ENCODE measurements around the gene RBM28.

Gene RBM28, protein sequence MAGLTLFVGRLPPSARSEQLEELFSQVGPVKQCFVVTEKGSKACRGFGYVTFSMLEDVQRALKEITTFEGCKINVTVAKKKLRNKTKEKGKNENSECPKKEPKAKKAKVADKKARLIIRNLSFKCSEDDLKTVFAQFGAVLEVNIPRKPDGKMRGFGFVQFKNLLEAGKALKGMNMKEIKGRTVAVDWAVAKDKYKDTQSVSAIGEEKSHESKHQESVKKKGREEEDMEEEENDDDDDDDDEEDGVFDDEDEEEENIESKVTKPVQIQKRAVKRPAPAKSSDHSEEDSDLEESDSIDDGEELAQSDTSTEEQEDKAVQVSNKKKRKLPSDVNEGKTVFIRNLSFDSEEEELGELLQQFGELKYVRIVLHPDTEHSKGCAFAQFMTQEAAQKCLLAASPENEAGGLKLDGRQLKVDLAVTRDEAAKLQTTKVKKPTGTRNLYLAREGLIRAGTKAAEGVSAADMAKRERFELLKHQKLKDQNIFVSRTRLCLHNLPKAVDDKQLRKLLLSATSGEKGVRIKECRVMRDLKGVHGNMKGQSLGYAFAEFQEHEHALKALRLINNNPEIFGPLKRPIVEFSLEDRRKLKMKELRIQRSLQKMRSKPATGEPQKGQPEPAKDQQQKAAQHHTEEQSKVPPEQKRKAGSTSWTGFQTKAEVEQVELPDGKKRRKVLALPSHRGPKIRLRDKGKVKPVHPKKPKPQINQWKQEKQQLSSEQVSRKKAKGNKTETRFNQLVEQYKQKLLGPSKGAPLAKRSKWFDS

DNA sequence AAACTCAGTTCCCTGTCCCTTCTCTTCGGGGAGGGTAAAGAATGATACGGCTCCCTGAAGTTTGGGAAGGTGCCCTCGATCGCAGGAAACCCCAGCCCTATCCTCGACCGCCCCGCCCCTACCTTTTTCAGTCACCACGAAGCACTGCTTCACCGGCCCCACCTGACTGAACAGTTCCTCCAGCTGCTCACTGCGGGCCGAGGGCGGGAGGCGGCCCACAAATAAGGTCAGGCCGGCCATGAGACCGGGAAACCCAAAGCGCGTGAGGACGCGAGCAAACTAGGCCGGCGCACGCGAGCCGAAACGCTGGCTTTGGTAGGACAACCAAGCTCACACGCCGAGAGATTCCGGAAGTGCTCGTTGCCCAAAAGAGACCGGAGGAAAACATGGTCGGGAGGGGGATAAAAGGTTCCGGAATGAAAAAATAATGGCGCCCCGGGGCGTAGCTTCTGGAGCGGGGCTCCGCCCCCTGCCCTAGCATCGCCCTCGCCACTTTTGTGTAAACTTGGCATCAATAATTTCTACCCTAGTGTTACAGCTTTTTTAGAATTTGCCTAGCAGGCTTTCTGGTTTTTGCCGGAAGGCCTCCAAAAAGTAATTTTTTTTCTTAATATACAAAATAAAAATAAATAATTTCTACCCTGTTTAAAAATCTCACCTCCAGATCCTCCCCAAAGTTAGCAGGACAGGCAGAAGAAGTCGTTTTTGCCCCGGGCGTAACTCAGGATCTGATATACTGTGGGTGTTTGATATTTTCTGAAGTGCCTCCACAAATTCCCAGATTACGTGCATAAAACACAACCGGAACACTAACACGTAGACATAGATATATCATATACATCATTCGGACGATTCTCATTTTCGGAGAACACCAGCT lies at the start of gene RBM28:
TSS of gene RBM28 (minus strand) at position 355 of the 877 bp plus-strand sequence. CDS start at position 240, 115 bp downstream.
- peak; percentile 83 for DNase-seq (ENCODE audit: low read depth)

DNA sequence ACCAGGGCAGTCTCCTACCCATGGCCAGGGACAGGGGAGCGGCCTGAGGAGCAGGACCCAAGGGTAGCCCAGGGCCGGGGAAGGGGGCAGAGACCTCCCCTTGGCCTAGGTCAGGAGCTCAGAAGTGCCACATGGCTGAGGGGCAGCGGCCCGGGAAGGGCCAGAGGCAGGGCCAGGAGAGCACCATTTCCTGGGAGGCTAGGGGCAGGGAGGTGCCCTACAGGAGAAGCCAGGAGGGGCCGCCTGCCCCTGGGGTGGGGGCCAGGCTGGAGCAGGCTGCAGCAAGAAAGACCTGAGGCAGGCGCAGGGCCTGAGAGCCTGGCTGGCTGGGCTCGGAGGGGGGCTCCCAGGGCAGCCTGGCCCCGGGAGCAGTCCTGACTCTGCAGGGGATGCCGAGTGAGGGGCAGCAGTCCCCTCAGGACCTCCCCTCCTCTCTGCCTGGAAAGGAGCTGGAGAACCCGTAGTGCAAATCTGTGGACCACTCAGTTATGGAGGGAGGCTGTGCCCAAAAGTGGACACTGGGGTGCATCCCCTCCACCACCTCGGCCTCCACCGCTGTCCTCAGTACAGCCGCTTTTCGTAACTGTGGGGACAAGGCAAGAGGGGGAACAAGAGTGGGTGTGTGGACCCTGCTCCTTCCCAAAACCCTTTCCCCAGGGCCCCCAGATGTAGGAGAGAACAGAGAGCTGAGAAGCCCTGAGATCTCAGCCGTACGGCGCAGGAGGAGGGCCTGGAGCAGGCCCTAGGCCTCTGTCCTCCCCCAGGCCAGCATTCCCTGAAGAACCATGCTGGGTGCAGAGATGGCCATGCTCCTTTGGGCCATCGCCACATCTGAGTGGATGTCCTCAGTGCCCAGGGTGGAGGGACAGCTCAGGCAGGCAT lies 49.0 kb upstream of the RBM28 start:
- no peak for DNase-seq (ENCODE audit: low read depth)

DNA sequence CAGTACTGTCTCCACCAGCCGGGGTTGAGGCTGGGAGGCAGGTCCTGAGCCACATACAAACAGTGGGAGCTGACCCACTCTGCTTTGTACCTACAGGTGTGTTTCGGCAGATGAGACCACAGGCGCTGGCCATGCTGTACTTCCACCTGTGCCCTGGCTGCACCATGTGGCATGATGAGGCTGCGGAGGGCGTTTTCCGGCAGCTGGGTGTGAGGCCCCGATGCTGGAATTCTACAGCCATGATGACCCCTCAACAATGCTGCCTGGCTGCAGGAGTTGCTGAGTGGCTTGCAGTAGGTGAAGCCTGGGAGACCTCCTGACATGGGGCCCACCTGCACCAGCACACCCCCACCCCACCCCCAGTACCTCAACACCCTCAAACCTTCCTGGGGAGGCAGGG lies 48.1 kb upstream of the RBM28 start:
- DNase-seq (ENCODE audit: low read depth), result no peak

DNA sequence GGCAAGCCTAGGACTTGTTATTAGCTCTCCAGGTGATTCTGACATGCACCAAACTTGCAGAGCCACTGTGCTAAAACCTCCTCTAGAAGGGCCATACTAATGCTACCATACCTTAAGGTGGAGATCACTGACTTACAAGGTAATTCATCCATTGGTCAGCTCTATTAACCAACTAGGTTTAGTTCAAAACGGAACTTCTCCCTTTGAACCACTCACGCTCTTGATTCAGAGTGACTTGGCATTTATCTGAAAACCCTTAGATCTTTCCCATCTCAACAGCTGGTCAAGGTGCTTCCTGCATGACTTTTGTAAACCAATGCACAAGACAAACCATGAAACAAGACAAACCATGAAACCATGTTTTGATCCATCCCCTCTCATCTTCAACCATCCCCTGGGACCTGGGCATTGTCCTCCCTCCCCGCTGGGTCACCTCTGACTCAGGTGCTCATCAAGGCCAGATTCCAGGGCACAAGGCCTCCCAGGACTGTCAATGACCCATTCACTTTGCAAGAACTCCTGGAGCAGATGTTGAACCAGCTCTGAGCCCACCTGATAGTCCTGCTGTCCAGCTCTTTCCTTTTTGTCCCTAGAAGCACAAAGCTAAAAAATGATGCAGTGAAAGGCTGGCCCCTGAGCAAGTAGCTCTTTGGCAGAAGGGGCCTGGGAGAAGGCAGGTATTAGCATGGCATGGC lies 47.3 kb upstream of the RBM28 start:
- no peak for DNase-seq (ENCODE audit: low read depth)

DNA sequence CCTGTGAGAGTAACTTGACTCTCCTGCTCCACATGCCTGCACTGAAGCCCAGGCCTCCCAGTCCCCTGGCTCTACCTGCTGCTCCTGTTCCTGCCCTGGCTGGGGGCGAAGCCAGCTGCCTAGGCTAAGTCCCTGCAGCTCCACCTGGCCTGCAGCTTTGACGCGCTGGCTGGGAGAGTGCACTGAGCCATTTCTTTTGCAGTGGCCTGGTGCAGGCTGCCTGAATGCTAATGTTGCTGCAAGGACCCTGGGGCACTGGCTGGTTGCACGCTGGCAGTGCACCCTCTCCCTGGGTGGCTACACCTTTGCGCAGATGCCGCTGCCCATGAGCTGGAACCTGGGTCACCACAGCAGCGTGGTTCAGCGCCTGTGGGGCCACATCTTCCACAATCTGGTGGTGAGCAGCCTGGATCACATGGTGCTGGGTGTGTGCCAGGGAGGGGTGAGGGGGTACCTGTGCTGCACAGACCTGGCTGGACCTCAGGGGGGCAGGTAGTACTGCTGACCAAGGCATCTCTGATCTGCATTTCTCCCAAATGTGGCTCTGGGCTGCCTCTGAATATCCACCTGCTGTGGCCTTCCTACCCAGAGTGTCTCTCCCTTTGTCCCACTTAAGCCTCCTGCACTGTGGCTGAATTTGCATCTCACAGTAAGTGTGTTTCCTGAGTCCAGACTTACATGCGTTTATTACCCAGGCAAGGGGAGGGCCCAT lies 46.1 kb upstream of the RBM28 start:
- no peak for DNase-seq (ENCODE audit: low read depth)

DNA sequence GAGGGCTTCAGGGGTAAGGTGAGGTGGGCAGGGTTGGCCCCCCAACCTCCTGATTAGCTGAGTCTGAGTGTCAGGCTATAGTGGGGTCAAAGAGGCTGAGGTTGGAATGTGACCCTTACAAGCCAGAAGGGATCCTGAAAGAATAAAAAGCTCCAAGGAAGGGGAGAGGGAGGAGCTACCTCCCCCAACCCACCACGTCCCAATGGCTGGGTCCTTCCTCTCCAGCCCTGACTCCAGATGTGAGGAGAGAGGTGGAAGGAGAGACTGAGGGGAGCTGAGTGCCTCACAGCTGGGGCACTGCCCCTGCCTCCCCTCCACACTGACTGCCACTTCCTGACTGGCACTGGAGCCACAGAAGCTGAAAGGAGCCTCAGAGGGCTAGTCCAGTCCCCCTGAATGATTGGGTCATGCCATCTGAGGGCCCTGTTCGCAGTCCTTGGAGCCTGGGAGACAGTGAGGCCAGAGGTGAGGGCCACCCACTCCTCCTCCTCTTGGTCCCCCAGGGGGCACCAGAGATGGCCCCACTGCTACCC lies 45.4 kb upstream of the RBM28 start:
- DNase-seq (ENCODE audit: low read depth), result no peak

DNA sequence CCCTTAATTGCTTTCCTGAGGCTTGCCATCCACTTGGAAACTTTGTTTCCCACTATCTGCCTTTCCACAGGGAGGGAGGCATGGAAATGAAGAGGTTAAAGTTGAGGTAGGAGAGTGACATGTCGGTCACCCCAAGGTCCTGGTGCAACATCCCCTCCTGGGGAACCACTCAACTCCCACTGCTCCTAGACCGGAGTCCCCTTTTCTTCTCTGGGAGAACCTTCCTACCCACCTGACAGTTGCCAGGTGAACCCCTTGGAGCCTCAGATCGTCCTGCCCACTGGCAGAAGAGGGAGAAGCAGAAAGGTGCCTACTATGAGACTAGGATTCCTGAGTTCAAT lies 44.4 kb upstream of the RBM28 start:
- DNase-seq (ENCODE audit: low read depth), result no peak

DNA sequence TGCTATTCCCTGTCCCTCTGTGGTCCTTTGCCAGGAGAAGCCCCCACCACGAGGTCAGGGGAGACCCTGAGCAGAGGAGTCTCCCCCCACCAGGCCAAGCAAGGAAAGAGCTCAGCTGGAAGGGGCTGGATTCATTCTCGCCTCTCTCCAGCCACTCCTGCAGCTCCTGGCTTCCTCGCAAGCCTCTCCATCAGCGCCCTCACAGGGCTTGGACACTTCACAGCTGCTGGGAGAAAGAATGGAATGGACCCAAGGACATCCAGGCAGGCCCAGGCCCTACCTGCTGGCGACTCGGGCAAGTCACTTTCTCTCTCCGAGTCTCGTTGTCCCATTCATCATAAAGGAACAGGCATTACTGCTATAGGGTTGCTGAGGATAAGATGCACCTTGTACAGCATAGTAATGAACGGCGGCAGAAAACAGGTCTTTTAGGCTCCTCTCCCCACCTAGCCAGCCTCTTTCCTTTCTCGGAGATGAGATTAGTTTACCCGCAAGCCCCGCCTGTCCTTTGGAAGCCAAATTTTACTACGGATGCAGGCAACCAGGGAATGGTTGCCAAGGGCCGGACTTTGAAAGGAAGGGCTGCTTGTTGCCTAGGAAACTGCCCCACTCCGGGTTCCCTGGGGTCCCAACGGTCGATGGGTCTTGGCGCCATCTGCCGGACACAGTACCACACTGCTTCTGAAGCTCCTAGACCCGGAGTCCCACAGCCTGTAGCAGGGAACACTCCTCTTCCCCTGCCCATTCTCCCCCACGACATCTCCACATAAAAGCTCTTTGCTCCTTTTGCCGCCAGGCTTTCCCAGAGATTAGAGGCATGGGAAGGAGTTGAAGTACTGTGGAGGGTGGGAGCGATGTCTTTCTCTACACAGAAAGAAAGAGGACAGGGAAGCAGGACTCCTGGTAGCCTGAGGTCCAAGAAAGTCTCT lies 43.8 kb upstream of the RBM28 start:
- peak; percentile 55 for DNase-seq (ENCODE audit: low read depth)

DNA sequence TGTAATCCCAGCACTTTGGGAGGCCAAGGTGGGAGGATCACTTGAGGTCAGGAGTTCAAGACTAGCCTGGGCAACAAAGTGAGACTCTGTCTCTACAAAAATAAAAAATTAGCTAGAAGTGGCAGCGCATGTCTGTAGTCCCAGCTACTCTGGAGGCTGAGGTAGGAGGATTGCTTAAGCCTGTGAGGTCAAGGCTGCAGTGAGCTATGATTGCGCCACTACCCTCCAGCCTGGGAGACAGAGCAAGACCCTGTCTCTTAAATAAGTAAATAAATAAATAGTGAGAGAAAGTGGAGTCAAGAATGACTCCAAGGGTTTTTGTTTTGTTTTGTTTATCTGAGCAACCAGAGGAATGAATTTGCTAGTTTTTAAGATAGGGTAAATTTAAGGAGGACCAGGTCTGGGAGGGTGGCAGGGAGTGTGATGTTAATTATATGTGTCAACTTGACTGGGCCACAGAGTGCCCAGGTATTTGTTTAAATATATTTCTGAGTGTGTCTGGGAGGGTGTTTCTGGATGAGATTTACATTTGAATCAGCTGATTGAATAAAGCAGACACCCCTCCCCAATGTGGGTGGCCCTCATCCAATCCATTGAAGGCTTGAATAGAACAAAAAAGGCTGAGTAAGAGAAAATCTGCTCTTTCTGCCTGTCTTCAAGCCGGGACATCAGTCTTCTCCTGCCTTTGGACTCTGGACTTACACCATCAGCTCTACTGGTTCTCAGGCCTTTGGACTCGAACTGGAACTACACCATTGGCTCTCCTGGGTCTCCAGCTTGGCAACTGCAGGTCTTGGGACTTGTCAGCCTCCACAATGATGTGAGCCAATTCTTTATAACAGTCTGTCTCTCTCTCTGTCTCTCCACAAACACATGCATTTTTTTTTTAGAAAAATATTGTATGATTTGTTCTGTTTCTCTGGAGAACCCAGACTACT lies 42.5 kb upstream of the RBM28 start:
- DNase-seq (ENCODE audit: low read depth), result no peak

DNA sequence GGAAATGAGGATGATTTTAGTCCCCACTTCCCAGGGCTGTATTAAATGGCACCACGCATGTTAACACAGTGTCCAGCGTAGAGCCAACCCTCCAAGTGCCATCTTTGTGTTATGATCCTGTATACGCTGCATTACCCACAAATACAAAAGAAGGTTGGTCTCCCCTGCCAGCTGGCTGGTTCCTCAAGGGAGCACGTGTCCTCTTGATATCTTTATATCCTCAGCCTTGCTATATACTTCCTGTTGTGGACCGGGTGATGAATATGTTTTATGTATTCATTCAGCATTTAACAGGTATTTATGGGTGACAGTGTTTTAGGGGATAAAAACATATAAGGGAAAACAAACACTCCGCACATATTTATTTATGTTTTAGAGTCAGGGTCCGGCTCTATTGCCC lies 41.0 kb upstream of the RBM28 start:
- no peak for DNase-seq (ENCODE audit: low read depth)

DNA sequence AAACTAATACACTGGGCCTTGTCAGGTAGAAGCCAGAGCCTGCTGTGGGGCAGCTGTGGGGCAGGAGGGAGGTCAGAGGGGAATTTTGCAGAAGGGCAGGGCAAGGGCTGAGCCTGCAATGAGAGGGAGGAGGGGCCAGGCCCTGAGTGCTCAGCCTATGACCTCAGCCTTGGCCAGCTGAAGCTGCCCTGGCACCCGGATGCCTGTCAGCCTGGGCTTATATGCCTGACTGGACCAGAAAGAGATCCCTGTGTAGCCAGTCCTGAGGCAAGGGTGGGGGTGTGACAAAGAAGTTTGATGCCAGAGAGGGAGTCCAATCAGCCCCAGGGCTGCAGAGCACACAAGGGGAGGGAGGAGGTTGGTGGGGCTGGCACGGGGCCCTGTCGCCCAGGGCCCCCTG lies 40.1 kb upstream of the RBM28 start:
- no peak for DNase-seq (ENCODE audit: low read depth)

DNA sequence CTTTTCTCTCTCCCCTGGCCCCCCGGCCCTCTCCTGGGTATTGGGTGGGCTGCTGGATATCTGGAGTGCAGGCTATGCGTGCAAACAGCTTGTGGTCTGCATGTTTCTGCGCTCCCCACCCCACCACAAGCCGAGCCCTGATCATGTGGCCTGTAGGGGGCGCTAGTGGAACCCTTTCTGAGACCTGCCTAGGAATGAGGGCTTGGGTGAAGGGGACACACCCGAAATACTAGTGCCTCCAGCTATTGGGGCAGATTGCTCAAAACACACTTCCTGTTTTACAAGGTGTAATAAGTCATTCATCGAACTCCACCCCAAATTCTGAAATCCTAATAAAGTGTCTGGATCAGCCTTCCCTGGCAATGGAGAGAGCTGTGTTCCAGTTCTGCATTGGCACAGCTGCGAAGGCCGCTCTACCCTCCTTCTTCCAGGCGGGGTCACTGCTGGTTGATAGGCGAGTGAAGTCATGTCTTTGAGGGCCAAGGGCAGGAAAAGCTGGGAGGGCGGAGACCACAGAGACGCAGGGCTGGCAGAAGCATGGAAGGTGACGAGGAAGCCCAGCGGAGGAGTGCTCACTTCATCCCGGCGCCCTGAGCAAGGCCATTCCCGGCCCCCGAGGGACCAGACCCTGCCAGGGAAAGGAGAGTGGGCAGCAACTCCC lies 37.6 kb upstream of the RBM28 start:
- no peak for DNase-seq (ENCODE audit: low read depth)

DNA sequence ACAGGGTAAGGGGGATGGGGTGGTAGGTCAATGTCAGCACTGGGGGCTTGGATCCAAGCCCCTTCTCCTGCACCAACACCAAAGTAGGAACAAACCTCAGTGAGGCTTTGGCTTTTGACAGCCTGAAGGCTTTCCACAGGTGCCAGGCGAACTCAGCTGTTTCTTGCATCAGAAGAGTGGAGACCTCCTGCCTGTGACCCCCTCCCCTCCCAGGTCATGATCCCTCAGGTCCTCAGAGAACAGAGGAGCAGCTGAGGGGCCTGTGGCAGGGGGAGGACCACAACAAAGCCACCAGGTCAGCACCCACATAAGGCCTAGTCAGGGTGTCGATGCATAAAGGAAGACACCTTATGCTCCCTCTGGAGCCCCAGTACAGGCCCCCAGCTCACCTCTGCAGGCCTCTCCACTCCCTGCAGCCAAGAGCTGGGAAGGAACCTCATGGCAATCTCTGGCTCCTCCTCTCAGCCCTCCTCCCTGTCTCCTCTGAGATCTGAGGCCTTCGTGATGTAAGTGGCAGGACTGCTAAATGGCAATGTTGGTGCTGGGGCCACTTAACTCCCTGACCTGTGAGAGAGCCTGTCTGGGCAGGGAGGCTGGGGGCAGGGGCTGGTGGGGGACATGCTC lies 36.9 kb upstream of the RBM28 start:
- no peak for DNase-seq (ENCODE audit: low read depth)

DNA sequence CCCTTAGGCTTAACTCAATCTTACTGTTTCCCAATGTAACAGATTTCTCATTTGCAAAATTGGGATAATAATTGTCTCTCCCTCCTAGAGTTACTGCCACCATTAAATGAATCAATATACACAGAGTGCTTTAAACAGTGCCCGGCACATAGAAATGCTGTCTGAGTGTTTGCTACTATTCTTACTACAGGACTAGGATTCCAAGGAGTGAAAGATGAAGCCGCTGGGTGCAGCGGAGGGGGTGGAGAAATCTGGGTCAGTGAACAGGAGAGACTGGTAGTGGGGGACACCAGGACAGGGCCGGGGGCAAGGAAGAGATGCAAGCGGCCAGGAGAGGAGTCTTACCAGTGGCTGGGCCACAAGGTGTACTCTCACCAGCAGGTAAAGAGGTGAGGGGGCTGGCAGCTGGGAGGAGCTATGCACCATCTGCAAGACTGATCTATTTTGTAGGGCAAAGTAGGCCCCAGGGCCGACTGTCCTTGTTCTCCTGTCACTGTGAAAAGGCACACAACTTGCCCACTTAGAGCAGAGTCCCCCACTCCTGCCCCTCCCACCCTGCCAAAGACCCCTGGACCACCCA lies 36.3 kb upstream of the RBM28 start:
- DNase-seq (ENCODE audit: low read depth), result no peak

DNA sequence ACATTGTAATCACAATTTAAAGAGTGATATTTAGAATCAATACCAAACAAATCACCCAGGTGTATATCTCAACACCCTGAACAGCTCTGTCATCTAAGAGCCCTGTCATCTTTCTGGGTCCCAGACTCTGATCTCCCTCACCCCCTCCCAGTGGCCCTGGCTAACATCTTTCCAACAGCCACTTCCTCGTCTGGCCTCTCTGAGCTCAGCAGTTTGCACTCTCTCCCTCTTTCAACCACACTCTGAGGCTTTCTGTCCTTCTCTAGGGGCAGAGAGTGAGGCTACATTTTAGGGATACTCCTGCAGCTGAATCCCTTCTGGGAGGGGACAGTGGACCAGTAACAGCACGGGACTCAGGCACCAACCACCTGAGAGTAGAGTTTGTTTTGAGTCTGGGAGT lies 34.9 kb upstream of the RBM28 start:
- no peak for DNase-seq (ENCODE audit: low read depth)

DNA sequence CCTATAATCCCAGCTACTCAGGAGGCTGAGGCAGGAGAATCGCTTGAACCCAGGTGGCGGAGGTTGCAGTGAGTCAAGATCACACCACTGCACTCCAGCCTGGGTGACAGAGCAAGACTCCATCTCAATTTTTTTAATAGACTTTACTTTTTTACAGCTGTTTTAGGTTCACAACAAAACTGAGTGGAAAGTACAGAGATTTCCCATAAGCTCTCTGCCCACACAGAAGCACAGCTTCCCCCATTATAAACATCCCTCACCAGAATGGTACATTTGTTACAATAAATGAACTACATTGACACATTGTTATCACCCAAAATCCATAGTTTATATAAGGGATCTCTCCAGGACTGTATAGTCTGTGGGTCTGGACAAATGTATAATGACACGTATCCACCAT lies 32.4 kb upstream of the RBM28 start:
- no peak for DNase-seq (ENCODE audit: low read depth)
